Heart right ventricle (tissue), 16 donors: ENCODE results near the gene SYTL1. TPM values are rescaled to one million over a fixed set of nuclear protein-coding genes. Genes with fewer than 3 reads are reported as not detected.

Experiments used
- ATAC-seq, 8 donors: fragments of 200-7000 bp; cut with Tn5 transposase; one replicate each; pipeline ENCODE4 v1.9.1; 2020; ENCODE audit warnings: mild to moderate bottlenecking in 8 of 8, moderate library complexity in 8 of 8, moderate number of reproducible peaks in 1 of 8
- DNase-seq, 2 donors: peaks; one replicate each; pipeline ENCODE4 v3.0.0-alpha.2; 2020
- H3K27ac ChIP-seq, 10 donors: fragments of 200-600 bp; sonication (generic) in 2 of 10; one replicate each; pipeline versions ENCODE4 v1.5.0 to v1.8.0; 2020 to 2022; ENCODE audit warnings: mild to moderate bottlenecking in 3 of 10
- H3K27me3 ChIP-seq, 7 donors: fragments of 200-600 bp; one replicate each; pipeline ENCODE4 v1.8.0; 2021 to 2022; ENCODE audit warnings: mild to moderate bottlenecking in 2 of 7
- H3K36me3 ChIP-seq, 9 donors: fragments of 200-600 bp; sonication (generic) in 1 of 9; one replicate each; pipeline versions ENCODE4 v1.5.0 to v1.8.0; 2020 to 2022; ENCODE audit warnings: mild to moderate bottlenecking in 2 of 9
- H3K4me1 ChIP-seq, 9 donors: fragments of 200-600 bp; sonication (generic) in 1 of 9; one replicate each; pipeline versions ENCODE4 v1.5.0 to v1.8.0; 2020 to 2022; ENCODE audit warnings: mild to moderate bottlenecking in 4 of 9
- H3K4me3 ChIP-seq, 10 donors: fragments of 200-600 bp; sonication (generic) in 2 of 10; one replicate each; pipeline versions ENCODE4 v1.5.0 to v1.8.0; 2020 to 2022; ENCODE audit warnings: mild to moderate bottlenecking in 7 of 10, moderate library complexity in 2 of 10
- H3K9me3 ChIP-seq, 11 donors: fragments of 200-600 bp in 10 of 11; sonication (generic) in 2 of 11; one replicate each; pipeline versions ENCODE4 v1.5.0 to v1.8.0; 2013 to 2022; ENCODE audit warnings: mild to moderate bottlenecking in 2 of 11, control low read depth in 1 of 11, moderate library complexity in 1 of 11
- CTCF ChIP-seq, 9 donors: fragments of 200-600 bp; sonication (generic) in 2 of 9; IDR thresholded peaks; one replicate each; pipeline versions ENCODE4 v1.5.0 to v1.8.0; 2021 to 2022; ENCODE audit warnings: antibody characterized with exemption in 9 of 9, mild to moderate bottlenecking in 5 of 9, moderate library complexity in 1 of 9
- WGBS, 2 donors: extraction: QIAGEN DNeasy Blood & Tissue Kit; methylation state at CpG; one replicate each; pipeline ENCODE4 v1.1.7; 2013; ENCODE audit warnings: inconsistent platforms in 1 of 2; 5-methylcytosine and 5-hydroxymethylcytosine counted together
- intact Hi-C, 10 donors: fragments of 100-400 bp; cut with DNase I; formaldehyde crosslinking; loops; one replicate each; pipeline versions ENCODE4 v1.11.1 to v1.14.2; 2022
- polyA plus RNA-seq, 2 donors: library from polyadenylated mRNA; stranded (reverse); fragments of 200-250 nt; gene quantifications; one replicate each; pipeline ENCODE4 v1.2.3, GENCODE V29; 2013
- total RNA-seq, 10 donors: library from RNA; stranded (reverse); fragmentation: NEBNext Ultra II Directional in 3 of 10; extraction: Animal tissue kit (Norgen Biotek cat#: 25700) in 3 of 10; gene quantifications; one replicate each; pipeline versions ENCODE4 v1.2.1 to v1.2.4, GENCODE V29; 2021 to 2023
- donor health status: Arrhythmogenic right ventricular cardiomyopathy.
- donor health status: ischemic (EF 13 %, LVEDD 7.1; RV severe dilation, severe dysfunction).
- donor health status: healthy with polysubstance abuse.
- donor health status: DM: no; HTN: yes; CAD: no.
- donor health status: DM: no; HTN: no; CAD: no.
- donor health status: ischemic (EF 25% LVEDD 6.9; RV normal size, moderate dysfunction).
- donor health status: ischemic (EF 25% LVEDD 5.7; RV mildly dilated, moderate dysfunction).
- donor health status: healthy.
- donor health status: DM: yes; HTN: yes; CAD: no.
- donor health status: Ischemic cardiomyopathy.
- donor health status: ischemic (EF 35%, LVEDD 5.7; RV mildly dilated, moderate dysfunction).
- donor health status: nonischemic (EF 11% LVEDD 7.7; RV severe dilation, severe dysfunction).
- donor health status: DM: yes; HTN: yes; CAD: no.
- donor health status: PGD.
- donor health status: ischemic (EF 29% LVEDD 5.4; RV normal size, mild dysfunction).
- donor health status: nonischemic (EF 23%, LVEDD 6.1; RV moderate dilation, normal function).

Gene SYTL1
- total and polyA plus RNA-seq, 12 donors, result 0.30 to 4.3 (median 0.68) TPM

GRCh38 chr1:27300341-27301051 is 41.3 kb upstream of the SYTL1 start:
- peak; percentile 79 to 93 (median 88) for ATAC-seq

DNA sequence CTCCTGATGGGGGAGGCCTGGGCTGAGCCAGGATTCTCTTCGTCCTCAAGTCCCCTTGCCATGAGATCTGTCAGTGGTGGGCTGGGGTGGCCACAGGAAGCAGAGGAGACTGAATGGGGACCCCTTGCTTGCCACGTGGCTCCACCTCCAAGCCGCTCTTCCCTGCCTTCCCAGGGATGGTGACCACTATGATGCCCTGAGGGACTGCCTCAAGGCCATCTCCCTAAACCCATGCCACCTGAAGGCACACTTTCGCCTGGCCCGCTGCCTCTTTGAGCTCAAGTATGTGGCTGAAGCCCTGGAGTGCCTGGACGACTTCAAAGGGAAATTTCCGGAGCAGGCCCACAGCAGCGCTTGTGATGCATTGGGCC is 40.8 kb upstream of the SYTL1 start:
- intact Hi-C loops, result loop anchor here (1.0 to 10.0 kb wide), 14 partner anchors 54 to 366 kb away; partner anchors contain the start of genes GPR3 (in 2 of the 10), AHDC1 (in 1 of the 10) and CD164L2 (in 1 of the 10)
- DNase-seq (no peak), ATAC-seq (no peak)
- Histone ChIP-seq H3K4me3 (no peak overlapping the region), H3K9me3 (no peaks in the 10 kb centered on the region), H3K27me3 (no peaks in the 10 kb centered on the region), H3K4me1 (peaks cover 11 to 47% (median 30%) of the 10 kb centered on the region in 9 donors), H3K36me3 (peaks cover 0 to 91% (median 36%) of the 10 kb centered on the region in 9 donors), H3K27ac (peak overlapping the region in 5 of 10 donors; percentile 32 to 88 (median 82))
- 72 to 73% methylated on average over 8 of the region's 8 CpGs for WGBS, 2 donors
- peak in 3 of 9 donors; percentile 4 to 28 (median 5) for TF ChIP-seq CTCF (IDR thresholded peaks at IDR 0.05)

More at GRCh38 chr1:27300341-27301051, 41.3 kb upstream of the SYTL1 start:
- H3K36me3 ChIP-seq, result peaks cover 0 to 91% (median 36%) of the 10 kb centered on the region in 9 donors
- H3K4me1 ChIP-seq, result peaks cover 11 to 47% (median 30%) of the 10 kb centered on the region in 9 donors
- H3K4me3 ChIP-seq, result no peak overlapping the region
- no peaks in the 10 kb centered on the region for H3K27me3 ChIP-seq
- WGBS, 2 donors, result 33 to 40% methylated on average over 5 of the region's 5 CpGs
- peak; percentile 95 to 99 (median 99) for TF ChIP-seq CTCF (IDR thresholded peaks at IDR 0.05)
- intact Hi-C loops, result loop anchor here (1.0 to 10.0 kb wide), 14 partner anchors 54 to 367 kb away; partner anchors contain the start of genes GPR3 (in 2 of the 10), AHDC1 (in 1 of the 10) and CD164L2 (in 1 of the 10)
- DNase-seq, result peak; percentile 78 to 84
- no peaks in the 10 kb centered on the region for H3K9me3 ChIP-seq
- peak overlapping the region; percentile 65 to 88 (median 82) for H3K27ac ChIP-seq

GRCh38 chr1:27301582-27302199 is 40.1 kb upstream of the SYTL1 start:
- 85% methylated on average over 10 of the region's 10 CpGs for WGBS, 2 donors
- H3K4me3 ChIP-seq, result no peak overlapping the region
- peaks cover 0 to 92% (median 37%) of the 10 kb centered on the region in 9 donors for H3K36me3 ChIP-seq
- no peaks in the 10 kb centered on the region for H3K27me3 ChIP-seq
- DNase-seq (no peak), ATAC-seq (no peak)
- no peaks in the 10 kb centered on the region for H3K9me3 ChIP-seq
- H3K27ac ChIP-seq, result peak overlapping the region in 1 of 10 donors; percentile 88
- peaks cover 11 to 47% (median 30%) of the 10 kb centered on the region in 9 donors for H3K4me1 ChIP-seq
- intact Hi-C loops, result loop anchor here (1.0 to 10.0 kb wide), 15 partner anchors 53 to 366 kb away; partner anchors contain the start of genes GPR3 (in 2 of the 10), AHDC1 (in 1 of the 10) and CD164L2 (in 1 of the 10)
- no peak for TF ChIP-seq CTCF (IDR thresholded peaks at IDR 0.05)

- intact Hi-C loops, result loop anchor here in 9 of 10 donors (2.0 to 10.0 kb wide), 9 partner anchors 52 to 365 kb away; partner anchors contain the start of genes CD164L2 (in 1 of the 9) and GPR3 (in 1 of the 9)
- WGBS, 2 donors, result 90 to 92% methylated on average over 2 of the region's 2 CpGs
- ATAC-seq, result no peak
- DNase-seq, result no peak
- no peak for TF ChIP-seq CTCF (IDR thresholded peaks at IDR 0.05)
- peaks cover 11 to 42% (median 29%) of the 10 kb centered on the region in 9 donors for H3K4me1 ChIP-seq
- no peaks in the 10 kb centered on the region for H3K9me3 ChIP-seq
- H3K4me3 ChIP-seq, result no peak overlapping the region
- peaks cover 0 to 87% (median 32%) of the 10 kb centered on the region in 9 donors for H3K36me3 ChIP-seq
- H3K27ac ChIP-seq, result no peak overlapping the region
- H3K27me3 ChIP-seq, result no peaks in the 10 kb centered on the region
Measured at GRCh38 chr1:27302612-27303011, 39.2 kb upstream of the SYTL1 start.
